OCI-LY7 (cell line): ENCODE data around the gene KCNQ1.

ENCODE experiments used
- CTCF ChIP-seq: fragments of 200-600 bp; sonication (generic); conservative IDR thresholded peaks from 2 replicates; pipeline ENCODE4 v1.5.1; 2014; ENCODE audit warnings: mild to moderate bottlenecking, antibody characterized with exemption, low read length, moderate library complexity, mixed read lengths
- EZH2phosphoT487 ChIP-seq: fragments of 200-600 bp; sonication (generic); IDR thresholded peaks from 2 replicates; pipeline ENCODE4 v1.6.1; 2018; ENCODE audit warnings: low read depth, borderline replicate concordance, mild to moderate bottlenecking, mixed run types, antibody characterized with exemption, low read length, moderate library complexity, mixed read lengths

- TF ChIP-seq CTCF (no peak), EZH2phosphoT487 (no peak)
Observed at GRCh38 chr11:2874963-2875362, 430.2 kb downstream of the KCNQ1 start.
